ENCODE measurements around the gene KCNN4.
"Not testable (repeated sequence)": the region's sequence is repeated elsewhere in the genome, so short reads cannot be mapped to it uniquely, and the experiment has no call there.

KCNN4 gene

DNA sequence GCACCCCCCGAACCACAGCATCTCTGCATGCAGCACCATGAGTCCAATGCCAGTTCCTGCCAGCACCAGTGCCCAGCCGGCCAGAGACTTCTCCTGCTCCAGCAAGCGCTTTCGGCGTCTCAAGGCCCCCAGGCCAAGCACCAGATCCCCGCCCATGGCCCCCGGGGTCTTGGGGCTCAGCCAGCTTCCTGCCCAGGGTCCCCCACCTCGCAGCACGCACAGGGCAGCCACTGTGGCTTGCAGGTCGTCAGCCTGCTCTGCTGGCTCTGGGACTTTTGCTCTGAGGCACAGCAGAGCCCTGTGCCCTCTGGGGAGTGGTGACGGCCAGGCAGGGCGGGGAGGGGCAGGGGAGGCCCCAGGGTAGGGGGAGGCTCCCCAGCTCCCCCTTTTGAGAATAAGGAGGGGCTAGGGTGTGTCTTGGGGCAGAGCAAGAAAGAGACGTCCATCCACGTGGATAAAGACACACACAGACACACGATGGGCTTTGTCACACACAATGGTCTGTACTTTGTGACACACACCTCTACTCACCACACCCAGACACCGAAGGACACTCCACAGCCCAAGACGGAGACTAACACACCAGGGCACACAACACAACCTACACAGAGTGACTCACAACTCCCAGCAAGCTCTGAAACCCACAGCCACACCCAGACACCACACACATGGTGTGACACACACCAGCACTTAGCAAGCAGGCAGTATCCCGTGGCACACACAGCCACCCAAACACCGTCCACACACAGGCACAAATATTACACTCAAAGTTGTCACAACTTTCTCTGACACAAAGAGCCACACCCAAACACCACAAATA lies at the start of gene KCNN4:
KCNN4 (minus strand) TSS at position 268 of the 820 bp plus-strand sequence; CDS start at position 156, 112 bp downstream.
- Mint-ChIP-seq H3K4me1 (peaks cover 65% of the 10 kb centered on the region), H3K27me3 (no peaks in the 10 kb centered on the region), H3K36me3 (peaks cover 11% of the 10 kb centered on the region), H3K9me3 (no peaks in the 10 kb centered on the region), H3K27ac (peak within 1 kb of the TSS; percentile 94), H3K4me3 (peak within 1 kb of the TSS; percentile 96)
- peak; percentile 76 to 80 for DNase-seq (ENCODE audit: low spot score in 2 of 2)
- peak; percentile 65 for ATAC-seq (ENCODE audit: low read depth)

DNA sequence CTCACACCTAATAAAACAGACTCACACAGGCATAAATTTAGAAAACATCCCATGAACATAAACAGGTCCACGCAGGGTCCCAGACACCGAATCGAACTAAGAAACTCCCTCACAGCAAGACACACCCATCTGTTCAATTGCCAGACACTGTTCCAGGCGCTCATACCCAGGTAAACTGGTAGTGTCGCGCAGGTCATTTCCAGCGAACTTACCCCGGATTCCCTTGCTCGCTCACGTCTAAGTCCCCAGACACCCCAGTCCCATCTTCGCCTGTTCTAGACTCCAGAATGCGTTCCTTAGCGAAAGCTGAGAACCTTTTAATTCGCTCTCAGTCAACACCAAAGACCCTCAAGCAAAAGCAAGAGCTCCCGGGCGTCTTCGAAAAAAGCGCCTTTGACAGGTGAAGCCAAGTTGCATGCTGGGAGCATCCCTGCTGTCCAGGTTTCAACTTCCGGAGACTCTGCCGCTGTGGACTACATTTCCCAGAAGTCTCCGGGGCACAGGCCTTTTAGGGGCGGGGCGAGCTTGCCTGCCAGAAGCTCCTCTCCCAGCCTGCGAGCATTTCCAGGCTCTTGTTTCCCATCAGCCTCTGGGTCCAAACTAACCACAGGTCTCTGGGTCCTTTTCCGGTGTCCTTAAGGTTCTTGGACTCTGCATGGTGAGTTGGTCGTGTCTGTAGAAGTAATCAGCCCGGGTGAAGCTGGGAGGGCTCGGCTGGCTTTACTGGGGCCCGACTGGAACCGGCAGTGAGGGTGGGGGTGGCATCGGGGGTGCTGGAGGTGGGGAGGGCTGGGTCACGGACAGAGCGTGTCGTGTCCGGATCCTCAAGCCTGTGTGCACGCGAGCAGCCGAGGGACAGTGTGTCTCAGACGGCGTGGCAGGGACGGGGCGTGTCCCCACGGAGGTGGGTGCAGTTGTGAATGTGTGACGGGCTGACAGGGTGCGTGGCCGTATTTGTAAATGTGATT lies 46.3 kb upstream of the KCNN4 start, which contains the start of gene ZNF283:
ZNF283 (plus strand) TSS at position 535 of the 968 bp plus-strand sequence. CDS start 6,184 bp downstream, outside the sequence.
- DNase-seq (ENCODE audit: low spot score in 2 of 2): peak; percentile 62 to 77
- Mint-ChIP-seq H3K4me1 (peaks cover 9% of the 10 kb centered on the region), H3K9me3 (peaks cover 1% of the 10 kb centered on the region), H3K27ac (no peak within 1 kb of the TSS), H3K27me3 (peaks cover 4% of the 10 kb centered on the region), H3K4me3 (peak within 1 kb of the TSS; percentile 90), H3K36me3 (peaks cover 8% of the 10 kb centered on the region)
- ATAC-seq (ENCODE audit: low read depth): peak; percentile 96

DNA sequence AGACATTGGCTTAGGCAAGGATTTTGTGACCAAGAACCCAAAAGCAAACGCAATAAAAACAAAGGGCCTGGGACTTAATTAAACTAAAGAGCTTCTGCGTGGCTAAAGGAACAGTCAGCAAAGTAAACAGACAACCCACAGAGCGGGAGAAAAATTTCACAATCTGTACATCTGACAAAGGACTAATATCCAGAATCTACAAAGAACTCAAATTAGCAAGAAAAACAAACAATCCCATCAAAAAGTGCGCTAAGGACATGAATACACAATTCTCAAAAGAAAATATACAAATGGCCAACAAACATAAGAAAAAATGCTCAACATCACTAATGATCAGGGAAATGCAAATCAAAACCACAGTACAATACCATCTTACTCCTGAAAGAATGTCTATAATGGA lies 43.8 kb upstream of the KCNN4 start:
- H3K27ac Mint-ChIP-seq; H3K9me3 Mint-ChIP-seq; H3K4me3 Mint-ChIP-seq; ATAC-seq (ENCODE audit: low read depth); DNase-seq (ENCODE audit: low spot score in 2 of 2); H3K36me3 Mint-ChIP-seq: not testable (repeated sequence)
- Mint-ChIP-seq H3K4me1 (peaks cover 18% of the 10 kb centered on the region), H3K27me3 (peaks cover 16% of the 10 kb centered on the region)

DNA sequence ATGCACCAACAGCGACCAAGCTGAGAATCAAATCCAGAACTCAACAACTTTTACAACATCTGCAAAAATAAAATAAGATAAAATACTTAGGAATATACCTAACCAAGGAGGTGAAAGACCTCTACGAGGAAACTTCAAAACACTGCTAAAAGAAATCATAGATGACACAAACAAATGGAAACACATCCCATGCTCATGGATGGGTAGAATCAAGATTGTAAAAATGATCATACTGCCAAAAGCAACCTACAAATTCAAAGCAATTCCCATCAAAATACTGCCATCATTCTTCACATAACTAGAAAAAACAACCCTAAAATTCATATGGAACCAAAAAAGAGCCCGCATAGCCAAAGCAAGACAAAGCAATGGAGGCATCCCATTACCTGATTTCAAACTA lies 43.1 kb upstream of the KCNN4 start:
- not testable (repeated sequence) for H3K36me3 Mint-ChIP-seq; DNase-seq (ENCODE audit: low spot score in 2 of 2); H3K9me3 Mint-ChIP-seq; H3K4me3 Mint-ChIP-seq; ATAC-seq (ENCODE audit: low read depth); H3K27ac Mint-ChIP-seq
- peaks cover 16% of the 10 kb centered on the region for H3K27me3 Mint-ChIP-seq
- H3K4me1 Mint-ChIP-seq: peaks cover 18% of the 10 kb centered on the region

DNA sequence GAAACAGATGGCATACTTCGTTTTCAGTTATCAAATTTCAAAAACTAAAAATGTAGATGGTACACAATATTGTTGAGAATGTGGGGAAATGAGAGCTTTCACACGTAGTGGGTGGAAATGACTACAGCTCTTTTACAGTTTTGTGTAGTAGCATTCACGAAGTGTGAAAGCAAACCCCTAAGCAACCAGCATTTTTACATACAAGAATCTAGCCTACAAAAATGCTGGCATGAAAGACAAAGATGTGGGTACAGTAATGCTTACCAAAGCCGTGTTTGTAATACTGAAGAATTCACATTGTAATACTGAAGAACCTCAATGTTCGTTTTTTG lies 40.1 kb upstream of the KCNN4 start:
- ATAC-seq (ENCODE audit: low read depth) (no peak), DNase-seq (ENCODE audit: low spot score in 2 of 2) (no peak)
- Mint-ChIP-seq H3K27me3 (peaks cover 27% of the 10 kb centered on the region), H3K9me3 (no peaks in the 10 kb centered on the region), H3K36me3 (peaks cover 3% of the 10 kb centered on the region), H3K4me1 (peaks cover 9% of the 10 kb centered on the region), H3K27ac (no peak overlapping the region), H3K4me3 (peak overlapping the region; percentile 72)

DNA sequence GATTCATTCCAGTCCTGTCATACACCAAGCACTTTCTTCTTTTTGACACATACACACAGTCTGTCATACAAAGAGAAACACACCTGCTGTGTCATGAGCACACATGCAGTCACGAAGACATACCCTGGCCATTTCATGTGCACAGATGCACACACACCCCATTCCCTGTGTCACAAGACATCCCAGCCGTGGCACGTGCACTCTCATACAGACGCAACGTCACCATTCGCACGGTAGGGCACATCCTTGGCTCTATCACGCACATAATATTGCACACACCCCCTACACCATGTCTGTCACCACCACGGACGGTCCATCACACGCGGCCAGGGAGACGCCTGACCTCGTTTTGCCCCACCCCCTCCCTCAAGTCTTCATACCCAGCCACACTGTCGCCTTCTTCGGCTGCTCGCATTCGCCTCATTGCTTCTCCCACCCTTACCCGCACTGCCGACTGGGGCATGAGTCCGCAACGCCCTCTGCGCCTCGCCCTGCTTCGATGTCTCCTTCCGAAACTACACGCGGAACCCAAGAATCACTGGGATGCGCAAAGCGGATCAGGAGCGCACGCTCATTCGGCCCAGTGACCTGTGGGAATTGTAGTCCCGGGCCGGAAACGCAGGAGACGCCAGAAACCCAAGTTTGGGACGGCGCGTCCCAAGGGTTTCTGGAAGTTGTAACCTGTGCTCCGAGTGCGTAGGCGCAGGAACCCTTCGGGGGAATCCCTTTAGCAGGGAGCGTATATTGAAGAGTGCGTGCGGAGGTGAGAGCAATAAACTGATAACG lies 39.5 kb upstream of the KCNN4 start:
- ATAC-seq (ENCODE audit: low read depth) (peak; percentile 46), DNase-seq (ENCODE audit: low spot score in 2 of 2) (no peak)
- peak overlapping the region; percentile 72 for H3K4me3 Mint-ChIP-seq
- H3K9me3 Mint-ChIP-seq: no peaks in the 10 kb centered on the region
- H3K4me1 Mint-ChIP-seq: peaks cover 9% of the 10 kb centered on the region
- peaks cover 3% of the 10 kb centered on the region for H3K36me3 Mint-ChIP-seq
- no peak overlapping the region for H3K27ac Mint-ChIP-seq
- peaks cover 27% of the 10 kb centered on the region for H3K27me3 Mint-ChIP-seq

DNA sequence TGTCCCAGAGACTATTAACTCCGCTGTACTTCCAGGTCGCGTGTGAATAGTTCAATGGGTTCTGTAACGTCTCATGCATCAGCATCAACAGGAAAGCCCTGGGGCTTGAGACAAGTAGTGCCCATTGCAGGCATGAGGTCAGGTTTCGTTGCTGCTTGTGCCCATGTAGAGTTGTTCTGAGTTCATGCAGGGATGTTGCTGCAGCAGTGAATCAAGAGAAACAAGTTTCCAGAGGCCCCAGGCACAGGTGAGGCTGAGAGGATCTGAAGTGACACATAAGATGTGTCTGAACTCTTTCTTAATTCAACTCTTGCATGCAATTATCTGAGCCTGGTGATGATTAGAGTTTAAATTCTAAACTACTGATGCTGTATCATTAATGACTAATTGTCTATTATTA lies 37.7 kb upstream of the KCNN4 start:
- H3K27ac Mint-ChIP-seq: no peak overlapping the region
- no peak overlapping the region for H3K4me3 Mint-ChIP-seq
- peaks cover 9% of the 10 kb centered on the region for H3K4me1 Mint-ChIP-seq
- DNase-seq (ENCODE audit: low spot score in 2 of 2): no peak
- H3K9me3 Mint-ChIP-seq: no peaks in the 10 kb centered on the region
- ATAC-seq (ENCODE audit: low read depth): no peak
- H3K27me3 Mint-ChIP-seq: peaks cover 25% of the 10 kb centered on the region
- peaks cover 3% of the 10 kb centered on the region for H3K36me3 Mint-ChIP-seq

DNA sequence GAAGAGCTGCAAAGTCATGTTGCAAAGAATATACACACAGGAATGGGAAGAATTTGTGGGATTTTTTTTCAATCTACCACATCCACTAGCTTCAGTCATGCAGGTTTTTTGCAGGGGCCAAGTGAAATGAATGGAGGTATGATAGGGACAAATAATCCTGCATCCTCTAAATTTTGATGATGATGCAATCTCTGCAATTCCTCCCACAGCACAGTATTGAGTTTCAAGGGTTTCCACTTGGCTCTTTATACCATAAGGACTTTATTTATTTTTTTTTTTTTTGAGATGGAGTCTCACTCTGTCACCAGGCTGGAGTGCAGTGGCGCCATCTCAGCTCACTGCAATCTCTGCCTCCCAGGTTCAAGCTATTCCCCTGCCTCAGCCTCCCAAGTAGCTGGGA lies 36.7 kb upstream of the KCNN4 start:
- H3K27me3 Mint-ChIP-seq: peaks cover 28% of the 10 kb centered on the region
- not testable (repeated sequence) for H3K4me3 Mint-ChIP-seq; DNase-seq (ENCODE audit: low spot score in 2 of 2); H3K9me3 Mint-ChIP-seq; ATAC-seq (ENCODE audit: low read depth); H3K27ac Mint-ChIP-seq; H3K36me3 Mint-ChIP-seq; H3K4me1 Mint-ChIP-seq

DNA sequence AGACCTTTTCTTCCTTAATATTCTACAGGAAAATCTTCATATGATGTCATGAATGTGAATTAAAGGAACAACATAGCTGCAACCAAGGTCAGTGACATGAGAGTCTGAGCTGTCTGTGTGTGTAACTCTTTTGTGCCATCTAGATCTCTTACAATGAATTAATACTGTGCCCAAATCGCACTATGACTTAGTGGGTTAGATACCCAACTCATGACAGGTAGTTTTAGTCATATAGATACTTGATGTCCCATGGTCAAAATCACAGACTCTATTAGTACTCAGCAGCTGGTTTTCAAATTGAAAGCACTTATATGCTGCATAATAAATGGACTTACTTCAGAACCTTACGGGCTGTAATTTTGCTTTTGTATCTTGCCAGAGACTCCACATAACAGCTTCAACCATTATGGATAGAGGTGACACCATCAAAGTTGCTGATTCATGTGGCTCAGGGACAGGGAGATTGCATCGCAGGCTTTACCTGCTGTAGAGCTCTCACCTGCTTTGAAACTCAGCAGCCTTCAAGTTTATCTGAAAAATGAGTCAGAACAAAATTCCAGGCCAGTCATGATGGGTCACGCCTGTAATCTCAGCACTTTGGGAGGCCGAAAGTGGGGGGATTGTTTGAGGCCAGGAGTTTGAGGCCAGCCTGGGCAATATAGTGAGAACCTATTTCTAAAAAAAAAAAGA lies 34.0 kb upstream of the KCNN4 start:
- Mint-ChIP-seq H3K27ac (no peak overlapping the region), H3K36me3 (peaks cover 3% of the 10 kb centered on the region), H3K9me3 (no peaks in the 10 kb centered on the region), H3K27me3 (peaks cover 19% of the 10 kb centered on the region), H3K4me3 (no peak overlapping the region), H3K4me1 (no peaks in the 10 kb centered on the region)
- ATAC-seq (ENCODE audit: low read depth): no peak
- DNase-seq (ENCODE audit: low spot score in 2 of 2): no peak

DNA sequence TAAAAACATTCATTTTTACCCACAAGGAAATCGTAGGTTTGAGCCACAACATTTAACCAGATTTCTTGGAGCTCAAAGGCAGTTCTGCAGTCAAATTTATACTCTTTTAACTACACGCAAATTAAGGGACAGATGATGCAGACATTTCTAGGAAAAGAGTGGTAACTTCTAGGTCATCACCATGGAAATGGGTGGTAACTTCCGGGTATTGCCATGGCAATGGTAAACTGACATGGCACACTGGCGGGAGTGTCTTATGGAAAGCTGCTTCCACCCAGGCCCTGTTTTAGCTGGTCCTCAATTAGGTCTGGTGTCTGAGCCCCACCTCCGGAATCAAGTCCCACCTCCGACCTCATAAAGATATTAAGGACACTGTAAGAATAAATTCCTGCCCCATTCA lies 31.9 kb upstream of the KCNN4 start:
- no peaks in the 10 kb centered on the region for H3K4me1 Mint-ChIP-seq
- H3K27ac Mint-ChIP-seq: no peak overlapping the region
- DNase-seq (ENCODE audit: low spot score in 2 of 2) (no peak), ATAC-seq (ENCODE audit: low read depth) (no peak)
- no peak overlapping the region for H3K4me3 Mint-ChIP-seq
- peaks cover 13% of the 10 kb centered on the region for H3K27me3 Mint-ChIP-seq
- no peaks in the 10 kb centered on the region for H3K9me3 Mint-ChIP-seq
- H3K36me3 Mint-ChIP-seq: peaks cover 3% of the 10 kb centered on the region

DNA sequence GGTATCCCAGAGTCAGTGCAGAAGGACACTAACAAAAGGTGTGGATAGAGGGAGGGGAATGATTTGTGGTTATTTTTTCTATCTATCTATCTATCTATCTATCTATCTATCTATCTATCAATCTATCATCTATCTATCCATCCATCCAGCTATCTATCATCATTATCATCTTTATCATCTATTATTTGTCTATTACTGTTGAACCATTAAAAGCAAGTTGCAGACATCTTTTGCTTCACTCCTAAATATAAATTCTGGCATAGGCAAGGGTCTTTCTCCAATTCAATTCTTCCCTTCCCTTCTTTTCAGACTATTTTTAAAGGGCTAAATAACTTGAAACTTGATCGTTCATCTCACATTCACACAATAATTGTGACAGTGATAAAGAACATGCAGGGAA lies 31.5 kb upstream of the KCNN4 start:
- no peak overlapping the region for H3K4me3 Mint-ChIP-seq
- H3K27ac Mint-ChIP-seq: no peak overlapping the region
- no peak for DNase-seq (ENCODE audit: low spot score in 2 of 2)
- ATAC-seq (ENCODE audit: low read depth): no peak
- peaks cover 13% of the 10 kb centered on the region for H3K27me3 Mint-ChIP-seq
- no peaks in the 10 kb centered on the region for H3K9me3 Mint-ChIP-seq
- H3K36me3 Mint-ChIP-seq: peaks cover 2% of the 10 kb centered on the region
- no peaks in the 10 kb centered on the region for H3K4me1 Mint-ChIP-seq

DNA sequence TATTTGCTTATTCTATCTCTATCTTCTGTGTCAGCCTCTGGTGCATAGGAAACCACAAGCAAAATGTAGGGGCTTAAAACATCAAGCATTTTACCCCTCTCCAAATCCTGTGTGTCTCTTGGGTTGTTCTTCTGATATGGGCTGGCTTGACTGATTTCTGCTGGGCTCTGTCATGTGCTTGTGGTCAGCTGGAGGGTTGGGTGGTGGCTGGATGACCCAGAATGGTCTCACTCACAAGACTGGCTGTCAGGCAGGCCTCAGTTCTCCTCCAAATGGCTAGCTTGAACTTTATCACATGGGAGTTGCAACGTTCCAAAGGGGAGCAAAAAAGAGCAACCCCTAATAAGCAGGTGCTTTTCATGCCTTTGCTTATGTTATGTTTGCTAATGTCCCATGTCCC lies 31.1 kb upstream of the KCNN4 start:
- ATAC-seq (ENCODE audit: low read depth) (no peak), DNase-seq (ENCODE audit: low spot score in 2 of 2) (no peak)
- no peaks in the 10 kb centered on the region for H3K4me1 Mint-ChIP-seq
- peaks cover 11% of the 10 kb centered on the region for H3K27me3 Mint-ChIP-seq
- H3K27ac Mint-ChIP-seq: peak overlapping the region; percentile 17
- H3K36me3 Mint-ChIP-seq: no peaks in the 10 kb centered on the region
- H3K4me3 Mint-ChIP-seq: no peak overlapping the region
- H3K9me3 Mint-ChIP-seq: no peaks in the 10 kb centered on the region

Measured in memory B cell (primary cell).